HG03460 (cell line): ENCODE data around the gene ZNF598.
A peak's percentile ranks its signal among the peaks of the same experiment; 100 is the strongest.

ENCODE experiments used
- ATAC-seq: cut with Tn5 transposase; IDR thresholded peaks from one replicate; pipeline ENCODE4 v1.9.1; 2021; ENCODE audit not compliant: unreplicated experiment

ZNF598 gene

DNA sequence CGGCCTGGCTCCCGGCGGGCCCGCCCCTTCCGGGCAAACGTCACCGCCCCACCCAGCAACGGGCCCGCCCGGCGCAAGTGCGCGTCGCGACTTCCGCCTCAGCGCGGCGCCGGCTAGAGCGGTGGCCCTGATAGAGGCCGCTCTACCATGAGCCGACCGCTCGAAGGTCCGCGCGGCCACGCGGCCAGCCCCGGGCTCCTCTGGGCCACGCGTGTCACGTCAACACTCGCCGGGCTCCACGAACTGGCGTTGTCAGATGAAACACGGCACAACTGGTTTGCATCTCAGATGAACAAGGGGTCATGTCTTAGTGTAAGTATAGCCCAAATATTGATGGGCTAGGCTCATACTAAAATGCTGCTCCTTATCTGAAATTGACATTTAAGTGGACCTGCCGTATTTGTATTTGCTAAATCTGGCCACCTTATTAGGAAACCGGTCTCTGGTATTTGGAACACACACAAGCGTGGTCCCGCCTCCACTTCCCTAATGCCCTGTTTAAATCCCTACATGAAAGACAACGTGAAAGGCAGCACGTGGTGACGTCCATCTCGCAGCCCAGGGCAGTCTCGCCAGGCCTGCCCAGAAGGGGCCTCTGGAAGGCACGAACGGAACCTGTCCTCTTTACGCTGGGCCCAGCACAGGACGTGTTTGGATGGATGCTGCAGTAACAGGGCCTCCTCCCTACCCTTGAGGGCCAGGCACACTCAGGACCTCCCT is at the start of gene ZNF598:
Gene ZNF598, minus strand, starts transcription at position 31 of the 720 bp plus-strand sequence.
- peak; percentile 59 for ATAC-seq

GRCh38 chr16:2058872-2059271 is 49.3 kb upstream of the ZNF598 start:
- ATAC-seq = no peak

GRCh38 chr16:2058420-2058819 is 48.8 kb upstream of the ZNF598 start:
- ATAC-seq = no peak

DNA sequence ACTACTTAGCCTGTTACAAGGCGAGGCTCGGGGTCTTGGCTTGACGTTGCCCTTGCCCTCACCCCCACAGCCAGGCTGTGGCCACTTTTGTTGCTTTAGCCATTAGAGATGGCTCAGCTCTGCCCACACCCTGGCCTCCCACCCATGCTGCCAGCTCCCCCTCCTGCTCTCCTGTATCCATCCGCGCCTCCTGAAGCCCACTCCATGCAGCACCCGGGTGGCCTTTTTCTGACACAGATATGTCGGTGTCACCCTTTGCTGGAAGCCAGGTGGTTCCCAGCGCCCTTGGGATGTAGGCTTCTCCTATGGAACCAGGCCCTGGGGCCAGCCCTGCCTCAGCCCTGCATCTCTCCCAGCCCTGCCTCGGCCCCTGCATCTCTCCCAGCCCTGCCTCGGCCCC is 47.8 kb upstream of the ZNF598 start:
- no peak for ATAC-seq

DNA sequence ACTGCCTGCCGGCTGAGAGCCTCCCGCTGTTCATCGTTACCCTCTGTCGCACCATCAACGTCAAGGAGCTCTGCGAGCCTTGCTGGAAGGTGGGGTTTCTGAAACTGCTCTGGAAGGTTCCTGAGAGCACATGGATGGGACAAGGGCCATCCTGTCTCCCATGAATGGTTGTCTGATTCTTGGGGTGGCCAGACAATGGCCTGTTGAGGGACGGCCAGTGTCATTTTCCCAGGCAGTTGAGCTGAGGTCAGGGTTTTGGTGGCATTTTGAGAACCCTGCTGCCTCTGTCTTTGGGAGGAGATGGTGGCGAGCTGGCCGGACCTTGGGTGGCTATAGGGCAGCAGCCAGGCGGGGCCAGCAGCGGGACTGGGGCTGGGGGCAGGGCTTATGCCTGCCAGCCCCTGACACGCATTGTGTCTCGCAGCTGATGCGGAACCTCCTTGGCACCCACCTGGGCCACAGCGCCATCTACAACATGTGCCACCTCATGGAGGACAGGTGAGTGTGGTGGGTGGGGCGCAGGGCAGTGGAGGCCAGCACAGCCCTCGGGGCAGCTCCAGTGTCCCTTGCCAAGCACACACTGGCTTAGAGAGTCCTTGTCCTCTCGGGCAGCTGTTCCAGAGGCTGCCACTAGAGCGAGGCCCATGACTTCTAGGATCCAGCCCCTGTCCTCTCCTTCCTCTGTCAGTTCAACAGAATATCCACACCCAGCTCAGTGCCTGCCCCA is 47.2 kb upstream of the ZNF598 start:
- no peak for ATAC-seq

DNA sequence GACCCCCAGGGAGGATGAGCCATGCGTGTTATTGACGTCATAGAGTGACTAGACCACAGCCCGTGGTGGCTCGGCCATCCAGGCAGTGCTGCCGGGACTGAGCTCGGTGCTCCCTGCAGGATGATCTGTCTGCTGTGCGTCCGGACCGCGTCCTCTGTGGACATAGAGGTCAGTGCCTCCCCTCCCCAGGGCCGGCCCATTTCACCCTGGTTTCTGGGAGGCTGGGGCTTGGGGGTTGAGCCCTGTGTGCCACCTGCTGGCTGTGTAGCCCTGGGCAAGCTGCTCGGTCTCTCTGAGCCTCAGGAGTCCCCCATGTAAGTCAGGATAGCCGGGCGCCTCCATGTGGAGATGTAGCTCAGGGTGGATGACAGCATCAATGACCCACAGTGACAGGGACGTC is 46.5 kb upstream of the ZNF598 start:
- no peak for ATAC-seq

GRCh38 chr16:2054543-2055245 is 45.1 kb upstream of the ZNF598 start:
- no peak for ATAC-seq

GRCh38 chr16:2053897-2054296 is 44.3 kb upstream of the ZNF598 start:
- ATAC-seq = no peak

- no peak for ATAC-seq
These were observed 43.6 kb upstream of the ZNF598 start for GRCh38 chr16:2053211-2053610.

- ATAC-seq = no peak
These were observed 38.5 kb upstream of the ZNF598 start for GRCh38 chr16:2048116-2048543.

DNA sequence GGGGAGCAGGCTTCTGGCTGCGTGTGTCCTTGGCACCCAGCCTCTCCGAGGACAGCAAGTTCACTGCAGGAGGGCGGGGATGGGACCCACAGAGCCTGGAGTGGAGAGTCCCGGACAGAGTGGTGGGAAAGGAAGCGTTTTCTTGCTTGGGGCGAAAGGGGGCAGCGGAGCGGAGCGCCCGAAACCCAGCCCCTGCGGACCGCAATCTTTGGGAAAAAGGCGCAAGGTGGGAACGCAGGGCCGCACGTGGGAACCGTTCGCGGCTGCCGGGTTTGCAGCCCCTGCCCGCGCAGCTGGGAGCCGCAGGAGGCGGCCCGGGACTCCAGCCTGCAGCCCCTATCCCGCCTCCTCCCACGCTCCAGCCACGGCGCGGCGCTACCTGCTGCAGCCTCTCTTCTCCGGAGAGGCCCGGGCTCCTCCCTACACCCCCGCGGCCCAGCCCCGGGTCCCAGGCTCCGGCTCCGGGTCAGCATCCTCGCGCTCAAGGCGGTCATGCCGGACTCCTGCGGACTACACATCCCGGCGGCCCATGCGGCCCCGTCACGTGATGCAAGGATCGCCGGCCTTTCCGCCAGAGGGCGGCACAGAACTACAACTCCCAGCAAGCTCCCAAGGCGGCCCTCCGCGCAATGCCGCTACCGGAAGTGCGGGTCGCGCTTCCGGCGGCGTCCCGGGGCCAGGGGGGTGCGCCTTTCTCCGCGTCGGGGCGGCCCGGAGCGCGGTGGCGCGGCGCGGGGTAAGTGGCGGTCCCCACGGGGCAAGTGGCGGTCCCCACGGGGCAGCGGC is 37.9 kb upstream of the ZNF598 start, which contains the start of the genes NTHL1 and TSC2:
Gene NTHL1, minus strand, starts transcription at position 505 of the 786 bp plus-strand sequence. Its CDS starts 11 bp downstream, at position 494.
Gene TSC2, plus strand, starts transcription at position 656 of the 786 bp plus-strand sequence. CDS start 631 bp downstream, outside the sequence.
- ATAC-seq = peak; percentile 84

DNA sequence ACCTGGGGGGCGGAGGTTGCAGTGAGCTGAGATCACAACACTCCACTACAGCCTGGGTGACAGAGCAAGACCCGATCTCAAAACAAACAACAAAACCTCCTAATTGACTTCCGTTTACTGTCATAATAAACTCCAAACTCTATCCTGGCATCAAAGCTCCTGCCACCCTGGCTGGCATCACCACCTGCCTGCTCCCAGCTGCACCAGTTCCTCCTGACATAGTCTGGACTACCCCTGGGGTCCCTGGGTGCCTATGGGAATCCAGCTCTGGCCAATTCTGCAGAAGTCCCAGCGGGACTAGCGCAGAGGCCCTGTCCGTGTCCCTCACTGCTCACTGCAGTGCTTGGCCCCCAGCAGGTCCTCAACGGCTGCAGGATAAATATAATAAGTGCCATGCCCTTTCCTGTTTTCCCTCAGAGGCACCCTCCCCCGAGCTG is 37.3 kb upstream of the ZNF598 start:
- ATAC-seq = no peak

GRCh38 chr16:2045965-2046892 is 36.6 kb upstream of the ZNF598 start:
- no peak for ATAC-seq

- ATAC-seq = no peak
These were observed 34.9 kb upstream of the ZNF598 start for GRCh38 chr16:2044541-2044940.

DNA sequence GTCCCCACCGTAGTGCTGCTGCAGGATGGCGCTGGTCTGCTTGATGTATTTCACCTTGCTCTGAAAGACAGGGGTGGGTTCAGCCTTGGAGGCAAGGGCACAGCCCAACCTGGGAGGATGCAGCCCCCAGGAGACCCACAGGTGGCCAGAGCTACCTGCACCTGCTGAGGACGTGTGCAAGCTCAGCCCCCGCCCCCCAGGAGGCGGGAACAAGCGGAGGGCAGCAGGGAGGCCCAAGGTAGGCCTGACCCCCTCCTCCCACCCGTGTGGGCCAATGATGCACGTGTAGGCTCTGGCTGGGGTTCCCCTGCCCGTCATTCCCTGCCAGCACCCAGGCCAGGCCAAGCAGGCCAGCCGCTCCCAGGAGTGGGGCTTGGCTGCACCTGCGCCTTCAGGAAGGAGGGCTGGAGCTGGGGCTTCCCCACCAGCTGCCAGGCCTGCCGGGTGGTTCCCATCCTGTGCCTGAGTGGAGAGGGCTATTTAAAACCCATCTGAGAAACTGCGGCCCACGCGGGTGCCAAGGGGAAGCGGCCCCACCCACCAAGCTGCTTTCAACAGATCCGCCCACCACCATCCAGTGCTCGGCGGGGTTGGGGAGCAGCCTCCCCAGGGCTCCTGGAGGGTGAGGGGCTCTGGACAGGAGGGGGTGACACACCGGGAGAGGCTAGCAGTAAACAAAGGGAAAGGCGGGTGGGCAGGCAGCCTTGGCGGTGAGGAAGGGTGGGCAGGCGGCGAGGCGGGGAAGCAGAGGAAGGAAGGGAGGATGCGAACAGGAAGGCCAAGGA is 34.2 kb upstream of the ZNF598 start:
- no peak for ATAC-seq

DNA sequence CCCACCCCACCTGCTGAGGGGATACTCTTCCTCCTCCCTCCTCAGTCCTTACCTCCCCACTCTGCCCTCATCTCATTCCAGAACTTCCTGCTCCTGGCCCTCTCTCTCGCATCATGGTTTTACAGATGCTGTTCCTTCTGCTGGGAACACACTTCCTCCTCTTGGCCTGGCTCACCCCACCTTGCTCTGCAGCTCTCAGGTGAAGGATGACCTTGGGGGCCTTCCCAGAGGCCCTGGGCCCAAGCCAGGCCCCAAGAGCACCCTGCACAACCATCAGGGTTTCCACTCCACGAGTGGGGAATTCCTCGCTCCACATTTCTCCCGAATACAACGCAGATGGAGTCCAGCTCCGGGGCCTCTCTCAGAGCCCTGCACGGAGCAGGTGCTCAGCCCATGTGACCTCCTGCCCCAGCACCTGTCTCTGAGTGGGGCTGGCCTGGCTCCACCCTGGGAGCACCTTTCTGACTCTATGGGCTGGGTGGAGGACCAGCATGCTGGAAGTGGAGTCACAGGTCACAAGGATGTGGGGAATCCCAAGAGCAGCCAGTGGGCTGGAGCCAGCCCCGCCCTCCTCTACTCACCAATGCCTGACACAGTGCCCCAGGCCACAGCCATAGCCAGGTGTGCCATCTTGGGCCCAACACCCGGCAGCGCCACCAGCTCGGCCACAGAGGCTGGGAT is 33.5 kb upstream of the ZNF598 start:
- ATAC-seq = no peak

DNA sequence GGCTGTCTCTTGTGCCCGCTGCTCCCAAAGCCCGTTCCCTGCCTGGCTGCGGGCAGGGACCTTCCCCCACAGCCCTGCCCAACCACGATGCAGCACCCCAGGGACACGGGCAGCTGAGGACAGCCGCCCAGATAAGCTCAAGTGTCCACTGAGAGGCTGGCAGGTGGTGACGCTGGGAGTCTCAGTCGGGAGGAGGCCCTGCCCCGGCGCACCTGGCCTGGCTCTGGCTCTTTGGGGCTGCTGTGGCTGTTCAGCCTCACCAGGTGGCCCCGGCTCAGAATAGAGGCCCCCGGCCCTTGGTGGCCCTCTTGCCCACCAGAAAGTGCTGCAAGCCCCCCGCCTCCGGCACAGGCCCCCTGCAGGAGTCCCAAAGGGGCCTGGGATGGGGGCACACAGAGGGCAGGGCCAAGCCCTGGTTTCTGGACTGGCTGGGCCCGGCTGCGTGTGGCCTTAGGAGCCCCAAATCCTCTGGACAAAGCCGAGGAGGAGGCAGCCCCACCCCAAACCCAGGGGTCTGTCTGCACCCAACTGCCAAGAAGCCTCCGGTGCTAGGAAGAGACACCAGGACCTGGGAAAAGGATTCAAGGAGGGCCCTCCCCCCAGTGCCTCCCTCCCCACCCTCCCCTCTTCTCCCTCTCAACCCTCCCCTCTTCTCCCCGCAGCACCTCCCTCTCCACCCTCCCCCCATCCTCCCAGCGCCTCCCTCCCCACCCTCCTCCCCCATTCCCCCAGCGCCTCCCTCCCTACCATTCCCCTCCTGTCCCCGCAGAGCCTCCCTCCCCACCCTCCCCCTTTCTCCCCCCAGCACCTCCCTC is 32.8 kb upstream of the ZNF598 start:
- no peak for ATAC-seq
